Smooth muscle cell (in vitro differentiated cells): ENCODE data around the gene ZNF358. TPM values are rescaled to one million over a fixed set of nuclear protein-coding genes. Genes with fewer than 3 reads are reported as not detected.
"Not testable (repeated sequence)": the region's sequence is repeated elsewhere in the genome, so short reads cannot be mapped to it uniquely, and the experiment has no call there.

Experiments used
- DNase-seq: peaks from one replicate; lab custom pipeline; 2025; ENCODE audit not compliant: unreplicated experiment; lab: John Stamatoyannopoulos, UW
- H2AFZ ChIP-seq: fragments of 200-600 bp; sonication (generic); 2 replicates; pipeline ENCODE4 v1.6.0; 2016; ENCODE audit warnings: antibody characterized with exemption, low read depth, mild to moderate bottlenecking
- H3F3A ChIP-seq: fragments of 200-600 bp; sonication (generic); 2 replicates; pipeline ENCODE4 v1.6.0; 2017; ENCODE audit warnings: antibody characterized with exemption, low read depth
- H3K27ac ChIP-seq: fragments of 200-600 bp; sonication (generic); 2 replicates; pipeline ENCODE4 v1.5.1; 2016; ENCODE audit warnings: low read depth, mild to moderate bottlenecking
- H3K27me3 ChIP-seq: fragments of 200-600 bp; sonication (generic); 2 replicates; pipeline ENCODE4 v1.6.1; 2016; ENCODE audit warnings: low read depth, mild to moderate bottlenecking
- H3K36me3 ChIP-seq: fragments of 200-600 bp; sonication (generic); 2 replicates; pipeline ENCODE4 v1.5.1; 2016; ENCODE audit warnings: low read depth
- H3K4me1 ChIP-seq: fragments of 200-600 bp; sonication (generic); 2 replicates; pipeline ENCODE4 v1.5.1; 2016; ENCODE audit warnings: low read depth
- H3K4me2 ChIP-seq: fragments of 200-600 bp; sonication (generic); 2 replicates; pipeline ENCODE4 v1.6.0; 2016; ENCODE audit warnings: mild to moderate bottlenecking
- H3K4me3 ChIP-seq: fragments of 200-600 bp; sonication (generic); 2 replicates; pipeline ENCODE4 v1.5.1; 2016; ENCODE audit warnings: mild to moderate bottlenecking
- H3K79me2 ChIP-seq: fragments of 200-600 bp; sonication (generic); 2 replicates; pipeline ENCODE4 v1.6.0; 2016; ENCODE audit warnings: low read depth, mild to moderate bottlenecking
- H3K9ac ChIP-seq: fragments of 200-600 bp; sonication (generic); 2 replicates; pipeline ENCODE4 v1.6.0; 2016; ENCODE audit warnings: low read depth
- H3K9me3 ChIP-seq: fragments of 200-600 bp; sonication (generic); replicated peaks from 2 replicates; pipeline ENCODE4 v1.5.1; 2016; ENCODE audit warnings: low read depth
- H4K20me1 ChIP-seq: fragments of 200-600 bp; sonication (generic); 2 replicates; pipeline ENCODE4 v1.6.0; 2016; ENCODE audit warnings: low read depth
- CTCF ChIP-seq: fragments of 200-600 bp; sonication (generic); IDR thresholded peaks from 2 replicates; pipeline ENCODE4 v1.5.1; 2017; ENCODE audit warnings: borderline replicate concordance, mild to moderate bottlenecking, antibody characterized with exemption; ENCODE audit not compliant: insufficient read depth, poor library complexity, severe bottlenecking
- WGBS: methylation state at CpG from one replicate; pipeline ENCODE4 v1.1.7; 2016; ENCODE audit warnings: low lambda C conversion rate; 5-methylcytosine and 5-hydroxymethylcytosine counted together
- polyA plus RNA-seq: library from polyadenylated mRNA; unstranded; fragments of >200 nt; fragmentation: Nextera tagmentation; extraction: Ambion mirVana; gene quantifications from 2 replicates; pipeline ENCODE4 v1.2.1, GENCODE V29; 2016
- total RNA-seq: library from RNA; depleted of rRNA; stranded (reverse); fragments of >200 nt; gene quantifications from 2 replicates; pipeline ENCODE4 v1.2.3, GENCODE V29; 2014

The ZNF358 gene
- total and polyA plus RNA-seq, 2 experiments from 2014 or later = 40.8 to 67.2 TPM

- Histone ChIP-seq H4K20me1 (no peaks in the 10 kb centered on the region), H3K9ac (peak within 1 kb of the TSS; percentile 41), H3K27me3 (no peaks in the 10 kb centered on the region), H3F3A (no peaks in the 10 kb centered on the region), H3K4me1 (no peaks in the 10 kb centered on the region), H3K36me3 (no peaks in the 10 kb centered on the region), H3K4me2 (peak within 1 kb of the TSS; percentile 86), H3K4me3 (peak within 1 kb of the TSS; percentile 64), H3K27ac (peak within 1 kb of the TSS; percentile 72), H2AFZ (peak within 1 kb of the TSS; percentile 72), H3K79me2 (no peaks in the 10 kb centered on the region), H3K9me3 (no peaks in the 10 kb centered on the region)
- DNase-seq = peak; percentile 78
- WGBS = 1% methylated on average over 53 of the region's 76 CpGs
- no peak for TF ChIP-seq CTCF
Measured at GRCh38 chr19:7535047-7535997, 19.4 kb downstream of the ZNF358 start, which contains the start of gene PNPLA6. TSS of gene PNPLA6 (plus strand) at chr19:7535717. CDS start at chr19:7535789, 72 bp downstream.

- DNase-seq = no peak
- H3K27me3 ChIP-seq = no peaks in the 10 kb centered on the region
- no peaks in the 10 kb centered on the region for H3K79me2 ChIP-seq
- H3F3A ChIP-seq = no peaks in the 10 kb centered on the region
- no peaks in the 10 kb centered on the region for H4K20me1 ChIP-seq
- H3K27ac ChIP-seq = no peak overlapping the region
- H3K4me2 ChIP-seq = peak overlapping the region; percentile 86
- peak overlapping the region; percentile 67 for H2AFZ ChIP-seq
- no peaks in the 10 kb centered on the region for H3K4me1 ChIP-seq
- no peaks in the 10 kb centered on the region for H3K36me3 ChIP-seq
- WGBS = 30% methylated on average over 30 of the region's 30 CpGs
- TF ChIP-seq CTCF = no peak
- no peaks in the 10 kb centered on the region for H3K9me3 ChIP-seq
- H3K4me3 ChIP-seq = peak overlapping the region; percentile 64
- peak overlapping the region; percentile 41 for H3K9ac ChIP-seq
Measured at GRCh38 chr19:7535998-7536695, 20.2 kb downstream of the ZNF358 start.

- H3K9ac ChIP-seq, H3K9me3 ChIP-seq, H3K4me2 ChIP-seq, H3K4me1 ChIP-seq, H3K36me3 ChIP-seq, H4K20me1 ChIP-seq, H3K27me3 ChIP-seq, H3K4me3 ChIP-seq, DNase-seq, H3K79me2 ChIP-seq, H2AFZ ChIP-seq, H3F3A ChIP-seq, H3K27ac ChIP-seq: not testable (repeated sequence)
- WGBS = 100% methylated on average over 5 of the region's 5 CpGs
Measured at GRCh38 chr19:7538990-7539389, 23.1 kb downstream of the ZNF358 start.

GRCh38 chr19:7539827-7540425, 24.0 kb downstream of the ZNF358 start:
- Histone ChIP-seq H3K27ac (no peak overlapping the region), H3K4me1 (no peaks in the 10 kb centered on the region), H3K27me3 (no peaks in the 10 kb centered on the region), H3K79me2 (no peaks in the 10 kb centered on the region), H3F3A (no peaks in the 10 kb centered on the region), H3K4me2 (no peak overlapping the region), H3K4me3 (no peak overlapping the region), H3K9me3 (no peaks in the 10 kb centered on the region), H3K36me3 (no peaks in the 10 kb centered on the region), H4K20me1 (no peaks in the 10 kb centered on the region), H3K9ac (no peak overlapping the region), H2AFZ (no peak overlapping the region)
- no peak for DNase-seq
- 98% methylated on average over 27 of the region's 28 CpGs for WGBS
- TF ChIP-seq CTCF = no peak
